Neural cell (in vitro differentiated cells): ENCODE results near the gene TRIO. TPM values are rescaled to one million over a fixed set of nuclear protein-coding genes. Genes with fewer than 3 reads are reported as not detected.

Experiments used
- H2AFZ ChIP-seq: fragments of 200-600, 300-800 bp; sonication (generic), shearing (Covaris generic); 2 replicates; pipeline ENCODE4 v1.6.0; 2014; ENCODE audit warnings: low read depth, mild to moderate bottlenecking, antibody characterized with exemption, low read length, moderate library complexity
- H3F3A ChIP-seq: fragments of 200-600 bp; shearing (Covaris generic); 2 replicates; pipeline ENCODE4 v1.6.1; 2016; ENCODE audit warnings: mild to moderate bottlenecking, moderate library complexity, mixed read lengths, antibody characterized with exemption, low read length; ENCODE audit not compliant: insufficient read depth, poor library complexity, severe bottlenecking
- H3K27ac ChIP-seq: fragments of 200-600, 300-800 bp; sonication (generic), shearing (Covaris generic); 2 replicates; pipeline ENCODE4 v1.5.1; 2014; ENCODE audit warnings: mild to moderate bottlenecking, low read length, moderate library complexity
- H3K27me3 ChIP-seq: fragments of 300-800, 200-600 bp; sonication (generic), shearing (Covaris generic); 2 replicates; pipeline ENCODE4 v1.6.0; 2014; ENCODE audit warnings: mild to moderate bottlenecking, low read depth, low read length, moderate library complexity; ENCODE audit not compliant: insufficient read depth
- H3K36me3 ChIP-seq: fragments of 300-800, 200-600 bp; sonication (generic), shearing (Covaris generic); 2 replicates; pipeline ENCODE4 v1.5.1; 2014; ENCODE audit warnings: mild to moderate bottlenecking, antibody characterized with exemption, low read length, moderate library complexity; ENCODE audit not compliant: insufficient read depth
- H3K4me2 ChIP-seq: fragments of 300-800, 200-600 bp; sonication (generic), shearing (Covaris generic); 2 replicates; pipeline ENCODE4 v1.6.0; 2014; ENCODE audit warnings: mild to moderate bottlenecking, low read length
- H3K4me3 ChIP-seq: fragments of 300-800, 200-600 bp; sonication (generic), shearing (Covaris generic); 2 replicates; pipeline ENCODE4 v1.5.1; 2014; ENCODE audit warnings: mild to moderate bottlenecking, low read length, moderate library complexity
- H3K79me2 ChIP-seq: fragments of 200-600 bp; shearing (Covaris generic); replicated peaks from 2 replicates; pipeline ENCODE4 v1.6.0; 2014; ENCODE audit warnings: mild to moderate bottlenecking, low read length, moderate library complexity; ENCODE audit not compliant: insufficient read depth
- H3K9ac ChIP-seq: fragments of 300-800, 200-600 bp; sonication (generic), shearing (Covaris generic); 2 replicates; pipeline ENCODE4 v1.6.1; 2016; ENCODE audit warnings: mild to moderate bottlenecking, low read length, mixed read lengths
- H3K9me2 ChIP-seq: fragments of 200-600 bp; shearing (Covaris generic); 2 replicates; pipeline ENCODE4 v1.6.1; 2016; ENCODE audit warnings: mild to moderate bottlenecking, low read length, mixed read lengths; ENCODE audit not compliant: insufficient read depth
- H3K9me3 ChIP-seq: fragments of 200-600, 300-800 bp; sonication (generic), shearing (Covaris generic); 2 replicates; pipeline ENCODE4 v1.6.1; 2016; ENCODE audit warnings: mild to moderate bottlenecking, mixed run types, low read length, moderate library complexity, mixed read lengths
- H4K20me1 ChIP-seq: fragments of 200-600 bp; shearing (Covaris generic); 2 replicates; pipeline ENCODE4 v1.6.1; 2016; ENCODE audit warnings: mild to moderate bottlenecking, mixed run types; ENCODE audit not compliant: insufficient read depth
- EP300 ChIP-seq: fragments of 450-650 bp; conservative IDR thresholded peaks from 2 replicates; pipeline ENCODE4 v1.6.1; 2014; ENCODE audit warnings: antibody characterized with exemption, mild to moderate bottlenecking, moderate library complexity; ENCODE audit not compliant: poor library complexity, severe bottlenecking
- EZH2 ChIP-seq: fragments of 200-600, 300-800 bp; shearing (Covaris generic), sonication (generic); IDR thresholded peaks from 2 replicates; pipeline ENCODE4 v1.6.1; 2014; ENCODE audit warnings: antibody characterized with exemption, low read length, borderline replicate concordance, mild to moderate bottlenecking; ENCODE audit not compliant: insufficient read depth, poor library complexity, severe bottlenecking
- MXI1 ChIP-seq: fragments of 450-650 bp; conservative IDR thresholded peaks from 2 replicates; pipeline ENCODE4 v1.6.1; 2014; ENCODE audit warnings: antibody characterized with exemption, mild to moderate bottlenecking; ENCODE audit not compliant: poor library complexity, severe bottlenecking
- POLR2AphosphoS5 ChIP-seq: IDR thresholded peaks from 2 replicates; pipeline ENCODE4 v1.6.1; 2012
- RAD21 ChIP-seq: fragments of 450-650 bp; conservative IDR thresholded peaks from 2 replicates; pipeline ENCODE4 v1.6.1; 2014; ENCODE audit warnings: antibody characterized with exemption, mild to moderate bottlenecking, moderate library complexity
- REST ChIP-seq: IDR thresholded peaks from 2 replicates; pipeline ENCODE4 v1.6.1; 2012; ENCODE audit warnings: borderline replicate concordance
- SMC3 ChIP-seq: fragments of 450-650 bp; conservative IDR thresholded peaks from 2 replicates; pipeline ENCODE4 v1.6.1; 2014; ENCODE audit warnings: antibody characterized with exemption, mild to moderate bottlenecking, moderate library complexity; ENCODE audit not compliant: poor library complexity
- TAF1 ChIP-seq: IDR thresholded peaks from 2 replicates; pipeline ENCODE4 v1.6.1; 2012; ENCODE audit warnings: low read depth
- polyA plus RNA-seq: library from polyadenylated mRNA; depleted of rRNA; stranded (reverse); fragments of >200 nt; gene quantifications from 2 replicates; pipeline ENCODE4 v1.2.3, GENCODE V29; 2014
- TF ChIP-seq, protein P1 (sequence below): fragments of 450-650 bp; IDR thresholded peaks from 2 replicates; pipeline ENCODE4 v1.5.1; 2014; ENCODE audit warnings: antibody characterized with exemption, mild to moderate bottlenecking, moderate library complexity; ENCODE audit not compliant: poor library complexity, severe bottlenecking

The TRIO gene
- polyA plus RNA-seq, 1 donor from 2014 or later: 168 TPM

DNA sequence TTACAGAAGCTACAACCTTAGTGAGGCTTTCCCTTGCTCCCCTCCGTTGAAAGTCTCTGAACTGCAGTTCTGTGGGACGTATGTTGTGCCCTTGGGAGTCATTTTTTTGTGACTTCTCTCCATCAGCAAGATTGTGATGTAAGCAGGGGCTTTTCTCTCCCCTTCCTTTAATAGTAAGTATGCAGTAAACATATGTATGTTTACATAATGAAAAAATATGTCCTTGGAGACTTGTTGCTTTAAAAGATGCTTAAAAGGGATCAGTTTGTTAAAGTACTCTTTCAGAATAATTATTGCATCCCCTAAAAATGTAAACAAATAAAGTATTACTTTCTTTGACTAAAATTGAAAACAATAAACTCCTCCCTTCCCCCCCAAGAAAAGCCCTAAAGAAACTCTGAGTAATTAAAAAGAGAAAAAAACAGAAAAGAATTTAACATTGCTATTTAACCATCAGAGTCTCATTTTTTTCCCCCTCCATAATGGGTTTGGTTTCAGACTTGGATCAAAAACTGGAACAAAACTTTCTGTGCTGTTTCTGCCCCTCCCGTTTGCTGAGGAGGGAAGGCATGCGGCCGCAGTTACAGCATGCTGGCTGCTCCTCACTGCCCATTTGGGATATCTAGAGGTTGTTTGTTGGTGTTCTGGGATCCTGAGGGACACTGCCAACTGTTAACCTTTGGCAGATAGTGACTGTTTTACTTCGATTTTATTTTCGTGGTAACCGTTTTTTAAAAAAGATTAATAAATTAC lies 40.2 kb downstream of the TRIO start:
- no peaks in the 10 kb centered on the region for H3K27me3 ChIP-seq
- peaks cover 98% of the 10 kb centered on the region for H3K79me2 ChIP-seq
- no peaks in the 10 kb centered on the region for H3F3A ChIP-seq
- H3K27ac ChIP-seq: no peak overlapping the region
- peaks cover 73% of the 10 kb centered on the region for H4K20me1 ChIP-seq
- H3K36me3 ChIP-seq: no peaks in the 10 kb centered on the region
- H3K4me2 ChIP-seq: no peak overlapping the region
- H3K4me3 ChIP-seq: no peak overlapping the region
- no peaks in the 10 kb centered on the region for H3K9me3 ChIP-seq
- no peaks in the 10 kb centered on the region for H3K9me2 ChIP-seq
- H2AFZ ChIP-seq: no peak overlapping the region
- no peak overlapping the region for H3K9ac ChIP-seq
- TF ChIP-seq MXI1 (no peak), POLR2AphosphoS5 (no peak), SMC3 (no peak), REST (no peak), RAD21 (no peak), TAF1 (no peak)
- TF ChIP-seq, protein P1, sequence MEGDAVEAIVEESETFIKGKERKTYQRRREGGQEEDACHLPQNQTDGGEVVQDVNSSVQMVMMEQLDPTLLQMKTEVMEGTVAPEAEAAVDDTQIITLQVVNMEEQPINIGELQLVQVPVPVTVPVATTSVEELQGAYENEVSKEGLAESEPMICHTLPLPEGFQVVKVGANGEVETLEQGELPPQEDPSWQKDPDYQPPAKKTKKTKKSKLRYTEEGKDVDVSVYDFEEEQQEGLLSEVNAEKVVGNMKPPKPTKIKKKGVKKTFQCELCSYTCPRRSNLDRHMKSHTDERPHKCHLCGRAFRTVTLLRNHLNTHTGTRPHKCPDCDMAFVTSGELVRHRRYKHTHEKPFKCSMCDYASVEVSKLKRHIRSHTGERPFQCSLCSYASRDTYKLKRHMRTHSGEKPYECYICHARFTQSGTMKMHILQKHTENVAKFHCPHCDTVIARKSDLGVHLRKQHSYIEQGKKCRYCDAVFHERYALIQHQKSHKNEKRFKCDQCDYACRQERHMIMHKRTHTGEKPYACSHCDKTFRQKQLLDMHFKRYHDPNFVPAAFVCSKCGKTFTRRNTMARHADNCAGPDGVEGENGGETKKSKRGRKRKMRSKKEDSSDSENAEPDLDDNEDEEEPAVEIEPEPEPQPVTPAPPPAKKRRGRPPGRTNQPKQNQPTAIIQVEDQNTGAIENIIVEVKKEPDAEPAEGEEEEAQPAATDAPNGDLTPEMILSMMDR: no peak

- Histone ChIP-seq H3K9me2 (no peaks in the 10 kb centered on the region), H3K79me2 (peaks cover 98% of the 10 kb centered on the region), H3K27me3 (no peaks in the 10 kb centered on the region), H3K9me3 (no peaks in the 10 kb centered on the region), H3K4me3 (no peak overlapping the region), H3K4me2 (no peak overlapping the region), H3K9ac (no peak overlapping the region), H3K27ac (no peak overlapping the region), H2AFZ (no peak overlapping the region), H3K36me3 (no peaks in the 10 kb centered on the region), H3F3A (no peaks in the 10 kb centered on the region), H4K20me1 (peaks cover 72% of the 10 kb centered on the region)
- TF ChIP-seq SMC3 (no peak), EZH2 (no peak), MXI1 (no peak), POLR2AphosphoS5 (no peak), TAF1 (no peak), RAD21 (no peak), REST (no peak), EP300 (no peak)
- TF ChIP-seq, protein P1: no peak
These were observed 40.9 kb downstream of the TRIO start for GRCh38 chr5:14184082-14184481.
